ENCODE measurements around the gene DNAJB6. TPM values are rescaled to one million over a fixed set of nuclear protein-coding genes. Genes with fewer than 3 reads are reported as not detected.

Gene DNAJB6
- total and polyA plus RNA-seq, 8 donors: 48.7 to 233 (median 65.4) TPM

DNA sequence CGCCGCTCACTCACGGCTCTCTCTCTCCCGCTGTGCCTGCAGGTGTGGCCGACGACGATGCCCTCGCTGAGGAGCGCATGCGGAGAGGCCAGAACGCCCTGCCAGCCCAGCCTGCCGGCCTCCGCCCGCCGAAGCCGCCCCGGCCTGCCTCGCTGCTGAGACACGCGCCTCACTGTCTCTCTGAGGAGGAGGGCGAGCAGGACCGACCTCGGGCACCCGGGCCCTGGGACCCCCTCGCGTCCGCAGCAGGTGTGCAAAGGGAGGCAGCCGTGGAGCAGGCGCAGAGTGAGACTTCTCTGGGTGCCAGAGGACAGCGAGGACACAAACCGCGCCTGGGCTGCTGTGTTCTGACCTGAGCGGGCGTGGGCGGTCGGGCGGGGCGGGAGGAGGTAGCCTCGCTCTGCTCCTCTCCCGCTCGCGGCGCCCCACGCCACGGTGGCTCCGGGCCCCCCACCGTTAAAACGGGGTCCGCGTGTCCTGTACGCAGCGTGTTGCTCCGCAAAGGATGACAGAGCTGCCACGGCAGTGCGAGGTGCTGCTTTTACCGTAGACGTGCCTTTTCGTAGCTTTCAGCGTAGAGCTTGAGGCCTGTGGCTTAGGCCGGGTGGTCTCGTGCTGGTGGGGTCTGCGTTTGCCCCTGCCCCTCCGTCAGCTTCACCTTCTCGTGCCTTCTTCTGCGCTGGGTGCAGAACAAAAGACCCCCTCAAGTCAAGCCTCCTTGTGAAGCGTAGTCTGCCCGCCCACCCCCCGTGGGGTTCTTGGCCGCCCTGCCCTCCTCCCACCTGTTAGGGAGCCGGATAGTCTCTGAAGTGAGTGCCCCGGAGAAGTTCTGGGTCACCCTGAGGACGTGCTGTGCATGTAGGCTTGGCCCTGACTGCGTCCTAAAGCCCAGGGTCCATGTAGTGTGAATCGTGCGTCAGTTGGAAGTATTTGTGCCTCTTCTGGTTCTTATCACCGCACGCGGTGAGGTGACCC, 73.2 kb downstream of the DNAJB6 start:
- intact Hi-C loops (cut with DNase I; ENCODE audit: low total_unique reads): no loop called here
- Histone ChIP-seq H3K4me3 (no peak overlapping the region), H3K36me3 (peaks cover 12 to 95% (median 92%) of the 10 kb centered on the region in 4 donors), H3K27ac (no peak overlapping the region), H3K27me3 (no peaks in the 10 kb centered on the region), H3K9me3 (no peaks in the 10 kb centered on the region), H3K4me1 (peaks cover 0 to 2% (median 0%) of the 10 kb centered on the region in 4 donors)
- DNase-seq: no peak
- WGBS, 5 donors: 95 to 98% (median 97%) methylated on average over 61 to 78 of the region's 78 CpGs
- TF ChIP-seq POLR2AphosphoS5 (IDR thresholded peaks at IDR 0.05) (no peak), CTCF (IDR thresholded peaks at IDR 0.05) (no peak)

- H3K27ac ChIP-seq: no peak overlapping the region
- 94 to 97% (median 96%) methylated on average over 22 to 33 of the region's 33 CpGs for WGBS, 5 donors
- H3K36me3 ChIP-seq: peaks cover 14 to 95% (median 92%) of the 10 kb centered on the region in 4 donors
- no peaks in the 10 kb centered on the region for H3K27me3 ChIP-seq
- TF ChIP-seq POLR2AphosphoS5 (IDR thresholded peaks at IDR 0.05) (no peak), POLR2A (IDR thresholded peaks at IDR 0.05) (no peak), EP300 (IDR thresholded peaks at IDR 0.05) (no peak), CTCF (IDR thresholded peaks at IDR 0.05) (no peak)
- H3K4me1 ChIP-seq: no peaks in the 10 kb centered on the region
- no peak overlapping the region for H3K4me3 ChIP-seq
- H3K9me3 ChIP-seq: no peaks in the 10 kb centered on the region
- intact Hi-C loops (cut with DNase I; ENCODE audit: low total_unique reads): no loop called here
- DNase-seq: no peak
These were observed 74.2 kb downstream of the DNAJB6 start for GRCh38 chr7:157410831-157411556.

- Histone ChIP-seq H3K36me3 (peaks cover 14 to 95% (median 92%) of the 10 kb centered on the region in 4 donors), H3K27ac (no peak overlapping the region), H3K27me3 (no peaks in the 10 kb centered on the region), H3K4me3 (no peak overlapping the region), H3K4me1 (no peaks in the 10 kb centered on the region), H3K9me3 (no peaks in the 10 kb centered on the region)
- no peak for TF ChIP-seq POLR2A (IDR thresholded peaks at IDR 0.05)
- no peak for TF ChIP-seq POLR2AphosphoS5 (IDR thresholded peaks at IDR 0.05)
- no peak for TF ChIP-seq EP300 (IDR thresholded peaks at IDR 0.05)
- no peak for TF ChIP-seq CTCF (IDR thresholded peaks at IDR 0.05)
- 78 to 89% (median 80%) methylated on average over 19 of the region's 19 CpGs for WGBS, 5 donors
- DNase-seq: no peak
- intact Hi-C loops (cut with DNase I; ENCODE audit: low total_unique reads): no loop called here
These were observed 74.8 kb downstream of the DNAJB6 start for GRCh38 chr7:157411580-157411979.

DNA sequence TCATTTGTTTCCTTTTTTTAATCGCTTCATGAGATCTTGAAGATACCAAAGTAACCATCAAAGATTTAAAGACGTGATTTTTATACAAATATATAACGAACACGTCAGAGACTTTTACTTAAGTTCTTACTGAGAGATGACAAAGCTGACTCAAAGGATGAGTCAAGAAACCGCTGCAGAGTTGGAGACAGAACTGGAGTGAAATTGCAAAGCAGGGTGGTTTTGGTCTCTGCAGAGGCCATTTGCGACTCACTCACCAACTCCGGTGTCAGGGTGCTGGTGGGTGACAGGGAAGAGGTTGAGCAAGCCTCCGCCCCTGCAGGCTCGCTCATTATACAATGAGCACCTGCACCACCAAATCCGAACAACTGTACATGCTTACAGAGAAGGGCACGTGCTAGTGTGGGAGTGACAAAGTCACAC, 75.2 kb downstream of the DNAJB6 start:
- intact Hi-C loops (cut with DNase I; ENCODE audit: low total_unique reads): no loop called here

More for the DNA sequence above, 75.2 kb downstream of the DNAJB6 start:
- 85 to 92% (median 89%) methylated on average over 11 of the region's 11 CpGs for WGBS, 5 donors
- Histone ChIP-seq H3K4me1 (no peaks in the 10 kb centered on the region), H3K36me3 (peaks cover 14 to 95% (median 92%) of the 10 kb centered on the region in 4 donors), H3K27ac (no peak overlapping the region), H3K9me3 (no peaks in the 10 kb centered on the region), H3K4me3 (no peak overlapping the region), H3K27me3 (no peaks in the 10 kb centered on the region)
- no peak for TF ChIP-seq POLR2A (IDR thresholded peaks at IDR 0.05)
- no peak for TF ChIP-seq POLR2AphosphoS5 (IDR thresholded peaks at IDR 0.05)
- no peak for TF ChIP-seq CTCF (IDR thresholded peaks at IDR 0.05)
- DNase-seq: no peak

Data from stomach (tissue), 9 donors.